Breast epithelium (tissue), 3 donors: ENCODE data around the gene GNAQ.

Source experiments
- CTCF ChIP-seq, 3 donors: fragments of 450-650 bp; IDR thresholded peaks; one replicate each; pipeline ENCODE4 v1.5.1; 2016 to 2017; ENCODE audit warnings: antibody characterized with exemption in 3 of 3, mild to moderate bottlenecking in 3 of 3, moderate library complexity in 3 of 3
- POLR2A ChIP-seq: fragments of 450-650 bp; IDR thresholded peaks from one replicate; pipeline ENCODE4 v1.6.1; 2016; ENCODE audit warnings: antibody characterized with exemption, mild to moderate bottlenecking, moderate library complexity
- POLR2AphosphoS5 ChIP-seq, 3 donors: sonication (generic); formaldehyde crosslinking; IDR thresholded peaks; one replicate each; pipeline ENCODE4 v1.6.1; 2017; ENCODE audit warnings: antibody characterized with exemption in 3 of 3

GRCh38 chr9:77714077-77714549, 317.5 kb downstream of the GNAQ start:
- TF ChIP-seq CTCF (IDR thresholded peaks at IDR 0.05) (no peak), POLR2A (no peak), POLR2AphosphoS5 (IDR thresholded peaks at IDR 0.05) (no peak)
